GM23338 (cell line): ENCODE measurements around the gene DNAJC7. TPM values are rescaled to one million over a fixed set of nuclear protein-coding genes. Genes with fewer than 3 reads are reported as not detected.
A peak's percentile ranks its signal among the peaks of the same experiment; 100 is the strongest.

Experiments
- ATAC-seq: fragments of 200-7000 bp; cut with Tn5 transposase; 3 replicates; pipeline ENCODE4 v1.9.1; 2020
- DNase-seq: peaks from one replicate; pipeline ENCODE4 v3.0.0-alpha.2; 2015; ENCODE audit warnings: low spot score
- H2AFZ ChIP-seq: fragments of 200-600 bp; sonication (generic); 2 replicates; pipeline ENCODE4 v1.8.0; 2016; ENCODE audit warnings: antibody characterized with exemption, mild to moderate bottlenecking, moderate library complexity
- H3F3A ChIP-seq: fragments of 200-600 bp; sonication (generic); replicated peaks from 2 replicates; pipeline ENCODE4 v1.8.0; 2017; ENCODE audit warnings: antibody characterized with exemption, mixed run types, low read depth
- H3K27ac ChIP-seq: fragments of 200-600 bp; sonication (generic); 2 replicates; pipeline ENCODE4 v1.6.1; 2016; ENCODE audit warnings: low read depth
- H3K27me3 ChIP-seq: fragments of 200-600 bp; sonication (generic); 2 replicates; pipeline ENCODE4 v1.8.0; 2016; ENCODE audit warnings: mild to moderate bottlenecking, mixed run types, moderate library complexity; ENCODE audit not compliant: insufficient read depth
- H3K36me3 ChIP-seq: fragments of 200-600 bp; sonication (generic); 2 replicates; pipeline ENCODE4 v1.8.0; 2016; ENCODE audit warnings: mild to moderate bottlenecking; ENCODE audit not compliant: insufficient read depth
- H3K4me1 ChIP-seq: fragments of 200-600 bp; sonication (generic); 2 replicates; pipeline ENCODE4 v1.8.0; 2016; ENCODE audit warnings: mild to moderate bottlenecking, moderate library complexity; ENCODE audit not compliant: insufficient read depth
- H3K4me2 ChIP-seq: fragments of 200-600 bp; sonication (generic); 2 replicates; pipeline ENCODE4 v1.7.1; 2017; ENCODE audit warnings: mixed run types
- H3K4me3 ChIP-seq: fragments of 200-600 bp; sonication (generic); 2 replicates; pipeline ENCODE4 v1.6.1; 2016; ENCODE audit warnings: mixed run types
- H3K79me2 ChIP-seq: fragments of 200-600 bp; sonication (generic); replicated peaks from 2 replicates; pipeline ENCODE4 v1.8.0; 2017; ENCODE audit warnings: mild to moderate bottlenecking; ENCODE audit not compliant: insufficient read depth
- H3K9me2 ChIP-seq: fragments of 200-600 bp; sonication (generic); 2 replicates; pipeline ENCODE4 v1.8.0; 2017; ENCODE audit not compliant: insufficient read depth
- H4K20me1 ChIP-seq: fragments of 200-600 bp; sonication (generic); replicated peaks from 2 replicates; pipeline ENCODE4 v1.8.0; 2017; ENCODE audit warnings: mild to moderate bottlenecking; ENCODE audit not compliant: insufficient read depth
- H3K27ac Mint-ChIP-seq: 2 replicates; pipeline ENCODE4 v1.8.0; 2020; ENCODE audit warnings: inconsistent platforms, mild to moderate bottlenecking, moderate library complexity, mixed read lengths
- H3K27me3 Mint-ChIP-seq: 3 replicates; pipeline ENCODE4 v1.8.0; 2022; ENCODE audit warnings: low read depth, mild to moderate bottlenecking, moderate library complexity, mixed read lengths, inconsistent platforms; ENCODE audit not compliant: insufficient read depth, poor library complexity
- H3K36me3 Mint-ChIP-seq: 3 replicates; pipeline ENCODE4 v1.8.0; 2021; ENCODE audit warnings: low read depth, mild to moderate bottlenecking, inconsistent platforms, moderate library complexity, mixed read lengths
- H3K4me1 Mint-ChIP-seq: 3 replicates; pipeline ENCODE4 v1.8.0; 2020; ENCODE audit warnings: mild to moderate bottlenecking, inconsistent platforms, mixed read lengths
- H3K4me3 Mint-ChIP-seq: 3 replicates; pipeline ENCODE4 v1.8.0; 2021; ENCODE audit warnings: moderate library complexity, mild to moderate bottlenecking, inconsistent platforms, mixed read lengths
- H3K9me3 Mint-ChIP-seq: 3 replicates; pipeline ENCODE4 v1.8.0; 2020; ENCODE audit warnings: moderate library complexity, mild to moderate bottlenecking, inconsistent platforms, mixed read lengths
- CREB1 ChIP-seq: fragments of 250-450 bp; sonication (Bioruptor Pico); IDR thresholded peaks from 2 replicates; pipeline ENCODE4 v1.5.0; 2020; ENCODE audit warnings: low read depth, mild to moderate bottlenecking, moderate library complexity
- EZH2 ChIP-seq: fragments of 200-600 bp; sonication (generic); IDR thresholded peaks from one replicate; pipeline ENCODE4 v1.8.0; 2017; ENCODE audit warnings: antibody characterized with exemption, mild to moderate bottlenecking, low read depth; ENCODE audit not compliant: unreplicated experiment
- EZH2phosphoT487 ChIP-seq: fragments of 200-600 bp; sonication (generic); IDR thresholded peaks from one replicate; pipeline ENCODE4 v1.8.1; 2018; ENCODE audit warnings: antibody characterized with exemption; ENCODE audit not compliant: unreplicated experiment
- JUNB ChIP-seq: IDR thresholded peaks from one replicate; pipeline ENCODE4 v1.6.1; 2016; ENCODE audit warnings: antibody characterized with exemption; ENCODE audit not compliant: unreplicated experiment
- NANOG ChIP-seq: IDR thresholded peaks from 2 replicates; pipeline ENCODE4 v1.6.1; 2016; ENCODE audit warnings: antibody characterized with exemption, borderline replicate concordance
- POLR2AphosphoS5 ChIP-seq: IDR thresholded peaks from 2 replicates; pipeline ENCODE4 v1.6.1; 2016; ENCODE audit warnings: antibody characterized with exemption, low read depth
- REST ChIP-seq: IDR thresholded peaks from one replicate; pipeline ENCODE4 v1.6.1; 2018; ENCODE audit warnings: antibody characterized with exemption; ENCODE audit not compliant: unreplicated experiment
- STAT1 ChIP-seq: IDR thresholded peaks from one replicate; pipeline ENCODE4 v1.6.1; 2016; ENCODE audit warnings: antibody characterized with exemption; ENCODE audit not compliant: unreplicated experiment
- ZNF114 ChIP-seq: fragments of 250-450 bp; sonication (Bioruptor Pico); IDR thresholded peaks from 2 replicates; pipeline ENCODE4 v1.5.0; 2020; ENCODE audit warnings: mild to moderate bottlenecking, moderate library complexity
- ZNF331 ChIP-seq: fragments of 250-450 bp; sonication (Bioruptor Pico); IDR thresholded peaks from 2 replicates; pipeline ENCODE4 v1.5.0; 2020; ENCODE audit warnings: low read depth, mild to moderate bottlenecking, moderate library complexity
- ZNF462 ChIP-seq: fragments of 250-450 bp; sonication (Bioruptor Pico); IDR thresholded peaks from 2 replicates; pipeline ENCODE4 v1.5.0; 2020; ENCODE audit warnings: mild to moderate bottlenecking, moderate library complexity
- polyA plus RNA-seq: library from polyadenylated mRNA; unstranded; fragments of >200 nt; fragmentation: Nextera tagmentation; extraction: Ambion mirVana; gene quantifications from 2 replicates; pipeline ENCODE4 v1.2.1, GENCODE V29; 2016
- total RNA-seq: library from RNA; depleted of rRNA; stranded (reverse); fragments of >200 nt; shearing (Covaris generic); gene quantifications from 2 replicates; pipeline ENCODE4 v1.2.3, GENCODE V29; 2014
- TF ChIP-seq, protein P1 (sequence below), 2 experiments: fragments of 200-600 bp in 1 of 2; sonication (generic) in 1 of 2; conservative IDR thresholded peaks; 2 replicates each; pipeline versions ENCODE4 v1.5.1 to v1.6.1; 2016 to 2017; ENCODE audit warnings: antibody characterized with exemption in 2 of 2, low read depth in 2 of 2, mild to moderate bottlenecking in 2 of 2, moderate library complexity in 1 of 2
- TF ChIP-seq, protein P2 (sequence below): IDR thresholded peaks from 2 replicates; pipeline ENCODE4 v1.6.1; 2016; ENCODE audit warnings: antibody characterized with exemption

The DNAJC7 gene
- total and polyA plus RNA-seq, 2 experiments from 2014 or later: 139 to 141 TPM

- peak within 1 kb of the TSS; percentile 64 for H3K4me3 ChIP-seq
- Mint-ChIP-seq H3K36me3 (no peaks in the 10 kb centered on the region), H3K27ac (peak within 1 kb of the TSS; percentile 75), H3K9me3 (no peaks in the 10 kb centered on the region; the same call in 2 of the 3 replicates), H3K4me3 (peak within 1 kb of the TSS; percentile 89), H3K4me1 (peaks cover 14% of the 10 kb centered on the region), H3K27me3 (peaks cover 19% of the 10 kb centered on the region)
- no peaks in the 10 kb centered on the region for H3K9me2 ChIP-seq
- H3F3A ChIP-seq: peaks cover 3% of the 10 kb centered on the region; the same call in 1 of the 2 replicates
- ATAC-seq (peak; percentile 99), DNase-seq (peak; percentile 99)
- H3K36me3 ChIP-seq: no peaks in the 10 kb centered on the region
- H3K4me2 ChIP-seq: peak within 1 kb of the TSS; percentile 77
- no peaks in the 10 kb centered on the region; the same call in 1 of the 2 replicates for H3K79me2 ChIP-seq
- peaks cover 6% of the 10 kb centered on the region; the same call in 1 of the 2 replicates for H3K4me1 ChIP-seq
- no peaks in the 10 kb centered on the region; the same call in 1 of the 2 replicates for H4K20me1 ChIP-seq
- H3K27me3 ChIP-seq: no peaks in the 10 kb centered on the region
- H2AFZ ChIP-seq: peak within 1 kb of the TSS; percentile 70
- peak within 1 kb of the TSS; percentile 27; the same call in 1 of the 2 replicates for H3K27ac ChIP-seq
- no peak for TF ChIP-seq ZNF114 (CRISPR knock-in tag)
- TF ChIP-seq ZNF462 (CRISPR knock-in tag): no peak
- TF ChIP-seq NANOG: no peak
- TF ChIP-seq EZH2phosphoT487: no peak
- TF ChIP-seq, protein P1, sequence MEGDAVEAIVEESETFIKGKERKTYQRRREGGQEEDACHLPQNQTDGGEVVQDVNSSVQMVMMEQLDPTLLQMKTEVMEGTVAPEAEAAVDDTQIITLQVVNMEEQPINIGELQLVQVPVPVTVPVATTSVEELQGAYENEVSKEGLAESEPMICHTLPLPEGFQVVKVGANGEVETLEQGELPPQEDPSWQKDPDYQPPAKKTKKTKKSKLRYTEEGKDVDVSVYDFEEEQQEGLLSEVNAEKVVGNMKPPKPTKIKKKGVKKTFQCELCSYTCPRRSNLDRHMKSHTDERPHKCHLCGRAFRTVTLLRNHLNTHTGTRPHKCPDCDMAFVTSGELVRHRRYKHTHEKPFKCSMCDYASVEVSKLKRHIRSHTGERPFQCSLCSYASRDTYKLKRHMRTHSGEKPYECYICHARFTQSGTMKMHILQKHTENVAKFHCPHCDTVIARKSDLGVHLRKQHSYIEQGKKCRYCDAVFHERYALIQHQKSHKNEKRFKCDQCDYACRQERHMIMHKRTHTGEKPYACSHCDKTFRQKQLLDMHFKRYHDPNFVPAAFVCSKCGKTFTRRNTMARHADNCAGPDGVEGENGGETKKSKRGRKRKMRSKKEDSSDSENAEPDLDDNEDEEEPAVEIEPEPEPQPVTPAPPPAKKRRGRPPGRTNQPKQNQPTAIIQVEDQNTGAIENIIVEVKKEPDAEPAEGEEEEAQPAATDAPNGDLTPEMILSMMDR (conservative IDR thresholded peaks at IDR 0.05; ENCODE audit: low read depth in 2 of 2): peak; percentile 30 to 37; a peak in 3 of 4 replicates
- no peak for TF ChIP-seq REST
- TF ChIP-seq POLR2AphosphoS5: peak; percentile 97
- TF ChIP-seq CREB1 (CRISPR knock-in tag): 0 out of 2 replicates have a peak, but pooled peaks have one; percentile 38
- TF ChIP-seq STAT1: peak; percentile 62
- TF ChIP-seq, protein P2, sequence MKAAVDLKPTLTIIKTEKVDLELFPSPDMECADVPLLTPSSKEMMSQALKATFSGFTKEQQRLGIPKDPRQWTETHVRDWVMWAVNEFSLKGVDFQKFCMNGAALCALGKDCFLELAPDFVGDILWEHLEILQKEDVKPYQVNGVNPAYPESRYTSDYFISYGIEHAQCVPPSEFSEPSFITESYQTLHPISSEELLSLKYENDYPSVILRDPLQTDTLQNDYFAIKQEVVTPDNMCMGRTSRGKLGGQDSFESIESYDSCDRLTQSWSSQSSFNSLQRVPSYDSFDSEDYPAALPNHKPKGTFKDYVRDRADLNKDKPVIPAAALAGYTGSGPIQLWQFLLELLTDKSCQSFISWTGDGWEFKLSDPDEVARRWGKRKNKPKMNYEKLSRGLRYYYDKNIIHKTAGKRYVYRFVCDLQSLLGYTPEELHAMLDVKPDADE: 0 out of 2 replicates have a peak, but pooled peaks have one; percentile 44
- TF ChIP-seq JUNB: no peak
- TF ChIP-seq EZH2: no peak
- TF ChIP-seq ZNF331 (CRISPR knock-in tag): no peak
Measured at GRCh38 chr17:41930009-41930832, 87.0 kb downstream of the DNAJC7 start, which contains the start of gene ODAD4. ODAD4 (plus strand) TSS chr17:41930617; CDS start chr17:41930724, 107 bp downstream.
